IPS-NIHi7 (cell line): ENCODE measurements around the gene KDM8.
"Not testable (repeated sequence)": the region's sequence is repeated elsewhere in the genome, so short reads cannot be mapped to it uniquely, and the experiment has no call there.

Experiments used
- DNase-seq: peaks from one replicate; pipeline ENCODE4 v3.0.0; 2012; ENCODE audit warnings: mixed read lengths; ENCODE audit errors: extremely low spot score

Gene KDM8

DNA sequence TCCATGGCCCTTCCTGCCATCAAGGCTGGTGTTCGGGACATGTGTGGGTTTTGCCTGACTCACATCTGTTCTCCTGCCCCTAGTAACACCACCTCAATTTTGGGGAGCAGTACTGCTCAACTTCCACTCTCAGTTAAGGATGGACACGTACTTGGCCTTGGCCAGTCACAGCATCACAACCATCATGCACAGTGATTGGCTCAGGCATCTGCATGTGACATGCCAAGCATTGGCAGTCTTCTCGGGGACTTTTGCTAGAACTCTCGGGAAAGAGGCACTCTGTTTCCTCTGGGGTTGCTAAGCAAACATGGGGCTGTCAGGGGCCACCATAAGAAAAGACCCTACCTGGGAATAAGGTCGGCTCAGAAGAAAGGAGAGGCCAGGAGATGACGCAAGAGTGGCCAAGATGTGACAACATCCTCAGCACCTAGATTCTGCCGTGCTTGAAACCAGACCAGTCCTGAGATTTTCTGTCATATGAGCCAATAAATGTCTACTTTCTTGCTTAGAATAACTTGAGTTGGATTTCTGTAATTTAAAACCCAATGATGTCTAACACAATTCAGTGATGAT, 11.9 kb upstream of the KDM8 start:
- DNase-seq: no peak

DNA sequence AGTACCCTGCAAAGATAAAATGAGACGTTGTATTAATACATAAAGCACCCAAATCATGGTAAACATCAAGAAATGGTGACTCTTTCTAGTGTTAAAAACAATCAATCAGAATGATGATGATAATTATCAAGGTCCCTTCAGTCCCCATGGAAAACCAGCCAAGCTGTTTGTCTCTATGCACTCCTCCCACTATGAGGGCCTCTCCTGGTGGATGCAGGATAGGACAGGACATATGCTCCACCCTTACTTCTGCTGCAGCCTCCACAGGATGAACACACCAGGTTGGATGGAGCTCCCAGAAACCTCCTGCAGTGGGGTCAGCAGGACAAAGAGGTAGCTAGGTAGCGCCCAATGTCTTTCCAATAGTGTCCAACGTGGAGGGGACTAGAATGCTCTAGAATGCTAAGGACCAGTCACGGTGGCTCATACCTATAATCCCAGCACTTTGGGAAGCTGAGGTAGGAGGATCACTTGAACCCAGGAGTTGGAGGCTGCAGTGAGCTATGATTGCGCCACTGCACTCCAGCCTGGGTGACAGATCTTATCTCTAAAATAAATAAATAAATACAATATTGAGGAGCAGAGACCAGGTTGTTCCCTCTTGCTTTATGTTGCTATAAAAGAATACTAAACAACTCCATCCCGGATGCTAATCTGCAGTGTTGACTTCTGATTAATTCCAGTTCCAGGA, 9.9 kb upstream of the KDM8 start:
- no peak for DNase-seq

GRCh38 chr16:27195076-27195741, 8.1 kb upstream of the KDM8 start:
- no peak for DNase-seq

DNA sequence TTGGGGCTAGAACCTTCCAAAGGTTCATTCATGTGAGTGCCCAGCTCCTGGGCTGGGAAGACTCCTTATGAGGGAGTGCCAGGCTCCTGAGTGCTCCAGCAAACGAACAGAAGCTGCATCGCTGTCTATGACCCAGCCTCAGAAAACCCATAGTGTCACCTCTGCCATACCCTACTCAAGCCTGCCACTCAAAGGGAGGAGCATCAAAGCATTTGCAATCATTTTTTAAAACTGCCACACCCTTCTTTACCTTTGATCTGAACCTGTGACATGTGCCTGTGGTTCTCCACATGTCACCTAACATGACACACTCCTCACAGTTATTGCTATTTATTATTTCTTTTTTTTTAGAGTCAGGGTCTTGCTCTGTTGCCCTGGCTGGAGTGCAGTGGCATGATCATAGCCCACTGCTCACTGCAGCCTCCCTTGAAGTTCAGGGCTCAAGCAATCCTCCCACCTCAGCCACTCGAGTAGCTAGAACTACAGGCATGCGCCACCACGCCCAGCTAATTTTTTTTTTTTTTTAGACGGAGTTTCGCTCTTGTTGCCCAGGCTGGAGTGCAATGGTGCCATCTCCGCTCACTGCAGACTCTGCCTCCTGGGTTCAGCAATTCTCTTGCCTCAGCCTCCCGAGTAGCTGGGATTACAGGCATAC, 7.3 kb upstream of the KDM8 start:
- DNase-seq: no peak

DNA sequence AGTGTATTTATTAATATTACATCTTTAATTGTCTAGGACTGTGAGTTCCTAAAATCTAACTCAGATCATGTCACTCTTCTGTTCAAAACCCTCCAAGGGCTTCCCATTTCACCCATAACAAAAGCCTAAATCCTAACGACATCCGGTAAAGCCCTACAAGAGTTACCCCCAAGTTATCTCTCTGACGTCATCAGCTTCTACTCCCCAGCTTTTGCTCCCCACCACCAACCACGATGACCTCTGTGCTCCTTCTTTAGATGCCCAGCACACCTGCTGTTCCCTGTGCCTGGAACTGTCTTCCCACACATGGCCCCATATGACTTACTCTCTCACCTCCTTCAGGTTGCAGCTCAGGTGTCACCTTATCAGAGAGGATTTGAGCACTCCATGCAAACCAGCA, 6.3 kb upstream of the KDM8 start:
- no peak for DNase-seq

DNA sequence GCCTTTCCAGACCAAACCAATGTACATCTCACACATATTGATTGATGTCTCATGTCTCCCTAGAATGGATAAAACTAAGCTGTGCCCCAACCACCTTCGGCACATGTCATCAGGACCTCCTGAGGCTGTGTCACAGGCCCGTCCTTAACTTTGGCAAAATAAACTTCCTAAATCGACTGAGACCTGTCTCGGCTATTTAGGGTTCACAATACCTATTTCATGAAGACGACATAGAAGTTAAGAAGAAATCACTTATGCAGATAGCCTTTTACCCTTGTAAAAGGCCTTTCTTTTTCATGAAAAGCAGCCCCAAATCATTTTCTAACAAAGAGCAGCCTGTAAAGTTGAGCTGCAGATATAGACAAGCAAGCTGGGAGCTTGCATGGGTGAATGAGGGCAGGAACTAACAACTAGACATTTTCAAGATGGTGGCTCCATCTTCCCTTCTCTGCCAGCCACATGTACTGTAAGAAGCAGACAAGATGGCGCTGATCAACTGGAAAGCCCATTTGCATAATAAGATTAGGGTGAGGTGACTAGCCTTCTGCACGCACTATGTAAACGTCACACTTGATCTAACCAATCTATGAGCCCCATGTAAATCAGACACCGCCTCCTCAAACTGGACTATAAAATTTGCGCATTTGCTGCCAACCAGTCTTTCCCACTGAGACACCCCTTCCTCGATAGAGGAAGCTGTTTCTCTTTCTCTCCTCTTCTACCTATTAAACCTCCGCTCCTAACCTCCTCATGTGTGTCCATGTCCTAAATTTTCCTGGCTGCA, 4.7 kb upstream of the KDM8 start:
- no peak for DNase-seq

- DNase-seq: no peak
These were observed 4.1 kb upstream of the KDM8 start for GRCh38 chr16:27199235-27199586.

DNA sequence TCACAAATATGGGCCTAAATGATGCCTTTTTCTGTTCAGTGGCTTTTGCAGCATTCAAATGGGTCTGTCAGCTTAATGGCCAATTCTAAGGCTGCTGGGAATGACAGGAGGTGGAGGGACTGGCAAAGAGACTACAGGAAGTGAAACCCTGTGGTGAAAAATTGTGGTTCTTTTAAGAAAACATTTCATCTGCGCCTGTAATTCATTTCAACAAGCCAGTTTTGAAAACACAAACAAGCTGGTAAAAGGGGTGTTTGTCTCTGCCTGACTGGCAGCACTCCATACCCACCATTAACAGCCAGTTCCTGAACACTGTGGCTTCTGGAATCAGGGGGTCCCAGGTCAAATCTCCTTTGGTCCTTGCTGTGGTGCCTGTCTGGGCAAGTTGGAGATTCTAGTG, 3.6 kb upstream of the KDM8 start:
- no peak for DNase-seq

DNA sequence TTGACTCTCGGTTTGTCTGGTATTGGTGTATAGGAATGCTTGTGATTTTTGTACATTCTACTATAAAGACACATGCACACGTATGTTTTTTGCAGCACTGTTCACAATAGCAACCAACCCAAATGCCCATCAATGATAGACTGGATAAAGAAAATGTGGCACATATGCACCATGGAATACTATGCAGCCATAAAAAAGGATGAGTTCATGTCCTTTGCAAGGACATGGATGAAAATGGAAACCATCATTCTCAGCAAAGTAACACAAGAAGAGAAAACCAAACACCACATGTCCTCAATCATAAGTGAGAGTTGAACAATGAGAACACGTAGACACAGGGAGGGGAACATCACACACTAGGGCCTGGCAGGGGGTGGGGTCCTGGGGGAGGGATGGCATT, 2.4 kb upstream of the KDM8 start:
- not testable (repeated sequence) for DNase-seq

DNA sequence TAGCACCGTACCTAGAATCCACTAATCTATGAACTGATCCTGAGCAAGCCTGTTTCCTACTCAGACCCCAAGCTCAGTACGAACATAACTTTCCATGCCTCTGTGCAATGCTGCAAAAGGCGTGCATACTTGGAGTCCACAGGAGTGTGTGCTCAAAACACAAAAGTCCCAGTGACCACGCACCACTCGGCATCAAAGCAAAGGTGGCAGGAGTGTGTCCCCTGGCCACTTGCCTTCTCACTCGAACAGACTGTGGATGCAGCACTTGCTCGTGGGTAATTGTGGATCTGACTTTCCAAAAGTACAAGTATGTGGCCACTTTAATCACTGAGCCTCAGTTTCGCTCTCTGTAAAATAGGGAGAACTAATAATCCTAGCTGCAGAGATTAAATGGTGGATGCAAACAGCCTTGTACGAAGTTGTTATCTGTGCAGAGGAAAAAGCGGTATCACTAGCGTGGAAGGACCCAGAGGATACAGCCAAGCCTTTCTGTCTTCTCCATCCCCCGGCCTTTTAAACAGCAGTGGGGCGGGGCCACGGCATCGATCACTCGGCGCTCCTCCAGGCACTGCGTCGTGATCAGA, 311 bp upstream of the KDM8 start:
- DNase-seq: peak; percentile 91

DNA sequence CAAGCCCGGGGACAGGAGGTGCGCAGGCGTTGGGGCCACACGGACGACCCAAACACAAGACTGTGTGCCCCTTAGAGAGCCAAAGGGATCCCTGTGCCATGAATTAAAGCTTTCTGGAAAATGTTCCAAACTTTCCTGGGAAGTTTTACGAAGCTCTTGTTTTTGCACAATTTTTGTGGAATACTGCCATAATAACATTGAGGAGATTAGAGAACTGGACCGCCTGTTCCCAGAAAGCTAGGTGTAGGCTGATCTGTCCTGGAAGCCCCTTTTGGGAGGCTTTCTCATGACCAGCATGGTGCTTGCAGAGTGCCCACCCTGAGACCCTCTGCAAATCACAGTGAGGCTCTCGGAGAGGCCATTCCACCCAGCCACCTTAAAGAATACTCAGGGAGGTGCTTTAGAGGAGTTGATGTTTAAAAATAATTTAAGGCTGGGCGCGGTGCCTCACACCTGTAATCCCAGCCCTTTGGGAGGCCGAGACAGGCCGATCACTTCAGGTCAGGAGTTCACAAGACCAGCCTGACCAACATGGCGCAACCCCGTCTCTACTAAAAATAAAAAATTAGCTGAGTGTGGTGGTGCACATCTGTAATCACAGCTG, 1.1 kb downstream of the KDM8 start:
- no peak for DNase-seq

- DNase-seq: no peak
These were observed 2.2 kb downstream of the KDM8 start for GRCh38 chr16:27205423-27206065.

- not testable (repeated sequence) for DNase-seq
These were observed 3.8 kb downstream of the KDM8 start for GRCh38 chr16:27207121-27207520.

GRCh38 chr16:27208081-27208680, 4.9 kb downstream of the KDM8 start:
- DNase-seq: no peak

- DNase-seq: no peak
These were observed 5.5 kb downstream of the KDM8 start for GRCh38 chr16:27208796-27209195.

DNA sequence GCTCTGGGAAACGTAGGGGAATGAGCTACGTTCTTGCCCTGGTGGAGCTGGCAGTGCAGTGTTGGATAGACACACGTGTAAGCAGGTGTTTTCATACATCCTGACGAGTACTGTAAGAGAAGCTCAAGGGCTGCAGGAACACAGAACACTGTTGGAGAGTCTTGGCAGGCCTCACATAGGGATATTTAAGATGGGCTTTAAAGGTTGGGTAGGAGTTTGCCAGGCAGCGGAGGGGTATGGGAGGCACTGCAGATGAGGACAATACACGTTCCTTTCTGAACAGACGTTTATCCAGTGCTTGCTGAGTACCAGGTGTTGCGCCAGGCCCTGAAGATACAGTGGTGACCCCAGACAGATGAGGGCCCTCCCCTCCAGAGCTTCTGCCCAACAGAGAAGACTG, 6.3 kb downstream of the KDM8 start:
- DNase-seq: no peak

GRCh38 chr16:27210174-27210573, 6.8 kb downstream of the KDM8 start:
- DNase-seq: no peak

GRCh38 chr16:27211026-27211425, 7.7 kb downstream of the KDM8 start:
- DNase-seq: no peak

GRCh38 chr16:27214084-27214961, 11.0 kb downstream of the KDM8 start:
- no peak for DNase-seq
